C4-2B (cell line): ENCODE results near the gene REXO5.

Source experiments
- CTCF ChIP-seq: fragments of 450-650 bp; conservative IDR thresholded peaks from 2 replicates; pipeline ENCODE4 v1.5.1; 2017; ENCODE audit warnings: mild to moderate bottlenecking
- ZFX ChIP-seq: fragments of 450-650 bp; IDR thresholded peaks from 2 replicates; pipeline ENCODE4 v1.6.1; 2017

- TF ChIP-seq CTCF (no peak), ZFX (no peak)
Observed at GRCh38 chr16:20884240-20884556, 77.9 kb downstream of the REXO5 start.
